HG03045 (cell line): ENCODE measurements around the gene LRRC74B.
"Not testable (repeated sequence)": the region's sequence is repeated elsewhere in the genome, so short reads cannot be mapped to it uniquely, and the experiment has no call there.

Experiments used
- ATAC-seq: cut with Tn5 transposase; IDR thresholded peaks from one replicate; pipeline ENCODE4 v1.9.1; 2021; ENCODE audit warnings: mild to moderate bottlenecking, moderate library complexity; ENCODE audit not compliant: unreplicated experiment

Gene LRRC74B

DNA sequence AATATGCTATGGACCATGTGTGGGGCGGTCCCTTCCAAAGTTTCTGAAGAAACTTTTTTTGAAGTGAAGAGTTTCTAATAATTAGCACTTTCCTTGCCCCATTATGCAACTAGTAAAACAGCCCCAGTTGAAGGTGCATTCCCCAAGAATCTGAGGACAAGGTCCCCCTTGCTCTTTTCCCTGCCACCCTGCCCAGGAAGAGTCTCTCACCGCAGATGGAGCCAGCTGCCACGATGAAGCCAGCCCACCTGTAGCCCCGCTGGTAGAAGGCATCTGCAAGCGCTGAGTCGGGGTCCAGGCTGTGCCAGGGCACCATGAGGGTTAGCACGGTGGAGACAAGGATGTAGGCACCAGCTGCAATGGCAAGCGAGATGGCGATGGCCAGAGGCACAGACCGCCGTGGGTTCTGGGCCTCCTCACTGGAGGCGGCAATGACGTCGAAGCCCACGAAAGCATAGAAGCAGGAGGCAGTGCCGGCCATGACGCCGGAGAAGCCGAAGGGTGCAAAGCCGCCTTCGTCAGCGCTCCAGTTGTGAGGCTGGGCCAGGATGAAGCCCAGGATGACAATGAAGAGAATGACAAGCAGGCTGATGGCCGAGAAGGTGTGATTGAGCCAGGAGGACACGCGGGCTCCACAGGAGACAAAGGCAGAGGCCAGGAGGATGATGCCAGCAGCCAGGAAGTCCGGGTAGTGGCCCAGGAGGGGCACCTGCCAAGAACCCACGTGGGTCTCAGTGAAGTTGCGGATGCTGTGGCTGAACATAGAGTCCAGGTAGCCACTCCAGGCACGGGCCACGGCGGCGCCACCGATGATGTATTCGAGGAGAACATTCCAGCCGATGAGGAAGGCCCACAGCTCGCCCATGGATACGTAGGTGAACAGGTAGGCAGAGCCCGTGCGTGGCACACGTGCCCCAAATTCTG, 14.9 kb upstream of the LRRC74B start:
- no peak for ATAC-seq

DNA sequence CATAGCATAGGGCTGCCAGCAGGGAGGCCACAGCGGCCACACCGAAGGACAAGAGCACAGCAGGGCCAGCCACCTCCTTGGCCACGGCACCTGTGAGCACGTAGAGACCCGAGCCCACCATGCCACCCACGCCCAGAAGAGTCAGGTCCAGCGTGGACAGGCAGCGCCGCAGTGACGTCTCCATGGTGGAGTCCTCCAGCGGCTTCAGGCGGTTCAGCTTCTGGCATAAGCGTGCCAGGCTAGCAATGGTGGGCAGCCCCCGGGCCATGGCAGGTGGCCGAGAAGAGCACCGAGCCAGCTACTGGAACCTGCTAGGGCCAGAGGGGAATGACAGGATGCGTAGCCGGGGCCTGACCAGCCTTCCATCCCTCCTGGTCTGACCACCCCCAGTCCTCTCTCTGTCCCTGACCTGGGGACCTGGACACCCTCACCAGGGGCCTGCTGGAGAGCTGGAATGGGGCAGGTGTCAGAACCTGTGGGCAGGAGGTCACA, 14.2 kb upstream of the LRRC74B start:
- no peak for ATAC-seq

DNA sequence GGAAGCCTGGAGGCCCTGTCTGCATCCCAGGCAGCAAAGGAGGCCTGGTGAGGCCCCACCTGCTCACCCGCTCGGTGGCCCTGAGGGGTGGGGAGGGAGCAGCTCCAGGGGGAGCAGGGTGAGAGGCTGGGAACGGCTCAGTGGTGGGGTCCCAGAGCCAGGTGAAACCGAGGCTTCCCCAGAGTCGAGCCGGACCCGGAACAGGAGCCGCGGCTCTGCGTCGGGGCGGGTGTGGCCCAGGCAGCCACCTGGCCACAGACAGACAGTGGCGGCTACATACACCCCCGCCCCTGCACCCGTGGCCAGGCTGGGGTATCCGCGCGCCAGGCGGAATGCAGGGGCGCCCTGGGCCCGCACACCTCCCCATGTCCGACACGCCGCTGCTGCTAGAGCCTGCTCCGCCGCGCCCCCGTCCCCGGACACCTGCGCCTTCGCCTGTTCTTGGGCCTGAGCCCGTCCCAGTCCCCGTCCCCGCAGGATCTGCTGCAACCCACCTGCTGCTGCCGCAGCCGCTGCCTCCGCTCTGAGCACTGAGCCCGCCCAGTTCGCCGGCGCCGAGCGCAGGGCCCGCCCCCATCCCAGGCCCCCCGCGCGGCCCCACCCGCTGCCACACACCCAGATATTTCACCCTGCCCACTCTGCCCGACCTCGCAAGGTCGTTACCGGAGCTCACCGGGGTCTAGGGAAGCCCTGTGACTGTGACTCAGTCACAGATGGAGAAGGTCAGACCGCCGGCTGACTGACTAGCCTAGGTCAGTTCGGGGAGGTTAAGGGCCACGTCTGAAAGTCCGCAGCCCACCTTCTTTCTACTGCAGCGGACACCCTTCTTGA, 13.5 kb upstream of the LRRC74B start, which contains the start of gene SLC7A4:
SLC7A4 (minus strand) TSS at position 525 of the 831 bp plus-strand sequence. CDS start 749 bp downstream, outside the sequence.
- no peak for ATAC-seq

DNA sequence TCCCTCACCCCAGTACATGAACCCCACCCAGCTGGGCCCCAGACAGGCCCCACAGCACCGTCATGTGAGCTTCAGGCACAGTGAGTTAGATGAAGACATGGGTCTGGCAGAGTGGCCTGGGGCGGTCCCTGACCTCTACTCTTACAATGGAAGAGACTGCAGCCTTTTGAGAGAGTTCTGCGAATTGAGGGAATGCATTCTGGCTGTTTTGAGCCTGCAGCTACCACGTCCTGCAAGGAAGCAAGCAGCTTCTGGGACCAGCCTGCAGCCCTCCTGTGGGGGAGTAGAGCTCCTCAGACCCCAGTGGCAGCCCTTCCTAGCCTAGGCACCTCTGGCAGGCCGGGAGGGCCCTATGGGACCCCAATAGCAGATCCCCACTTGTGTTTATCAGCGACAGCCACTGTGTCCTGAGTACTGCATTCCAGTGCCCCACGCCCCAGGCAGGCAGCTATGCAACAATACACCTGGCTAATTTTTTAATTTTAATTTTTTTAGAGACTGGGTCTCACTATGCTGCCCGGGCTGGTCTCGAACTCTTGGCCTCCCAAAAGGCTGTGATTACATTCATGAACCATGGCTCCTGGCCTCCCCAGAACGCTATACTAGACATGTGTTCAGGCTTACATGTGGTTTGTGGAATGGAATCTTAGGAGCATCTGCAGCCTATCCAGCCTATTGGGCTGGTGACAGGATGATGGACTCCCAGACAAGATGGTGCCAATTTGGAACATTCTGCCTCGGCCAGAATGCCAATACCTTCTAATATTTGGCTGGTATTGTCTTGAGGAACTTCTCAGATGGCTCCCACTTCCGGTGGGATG, 12.7 kb upstream of the LRRC74B start:
- ATAC-seq = no peak

DNA sequence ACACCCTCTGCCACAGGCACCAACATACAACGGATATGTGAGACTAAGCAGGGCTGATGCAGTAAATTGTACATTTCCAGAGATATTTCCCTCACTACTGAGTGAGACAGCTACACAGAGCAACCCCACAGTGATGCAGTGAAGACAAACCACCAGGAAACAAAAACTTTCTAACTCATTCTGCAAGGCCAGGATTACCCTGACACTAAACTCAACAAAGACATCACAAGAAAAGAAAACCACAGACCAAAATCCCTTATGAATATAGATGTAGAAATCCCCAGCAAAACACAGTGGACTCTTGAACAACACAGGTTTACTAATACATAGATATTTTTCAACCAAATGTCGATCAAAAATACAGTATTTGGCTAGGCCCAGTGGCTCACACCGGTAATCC, 11.9 kb upstream of the LRRC74B start:
- no peak for ATAC-seq

DNA sequence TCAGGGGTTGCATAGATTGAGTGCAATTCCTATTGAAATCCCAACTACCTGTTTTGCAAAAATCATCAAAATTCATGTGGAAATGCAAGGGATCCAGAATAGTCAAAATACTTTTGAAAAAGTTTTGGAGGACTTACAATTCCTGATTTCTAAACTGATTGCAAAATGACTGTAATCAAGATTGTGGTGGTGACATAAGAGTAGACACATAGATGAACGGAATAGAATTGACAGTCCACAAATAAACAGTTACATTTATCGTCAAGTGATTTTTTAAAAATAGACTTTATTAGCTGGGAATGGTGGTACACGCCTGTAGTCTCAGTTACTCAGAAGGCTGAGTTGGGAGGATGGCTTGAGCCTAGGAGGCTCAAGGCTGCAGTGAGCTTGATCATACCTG, 10.8 kb upstream of the LRRC74B start:
- ATAC-seq = no peak

DNA sequence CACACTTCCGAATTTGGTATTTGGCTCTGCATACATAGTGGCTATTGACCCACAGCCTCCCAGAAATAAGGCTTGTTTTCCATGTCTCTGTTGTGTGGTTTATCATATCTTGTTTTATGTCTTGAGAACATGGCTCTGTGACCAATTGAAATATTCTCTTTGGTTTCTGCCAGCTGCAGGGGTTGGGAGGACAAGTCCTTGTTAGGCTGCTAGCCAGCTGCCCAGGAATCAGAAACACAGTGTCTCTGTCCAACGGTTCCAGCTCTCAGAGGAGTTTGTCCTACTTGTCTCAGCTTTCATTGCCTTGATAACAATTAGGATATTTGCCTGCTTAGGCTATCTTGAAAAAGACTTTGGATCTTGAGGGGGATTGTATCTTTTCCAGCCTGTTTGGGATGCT, 7.3 kb upstream of the LRRC74B start:
- ATAC-seq = no peak

DNA sequence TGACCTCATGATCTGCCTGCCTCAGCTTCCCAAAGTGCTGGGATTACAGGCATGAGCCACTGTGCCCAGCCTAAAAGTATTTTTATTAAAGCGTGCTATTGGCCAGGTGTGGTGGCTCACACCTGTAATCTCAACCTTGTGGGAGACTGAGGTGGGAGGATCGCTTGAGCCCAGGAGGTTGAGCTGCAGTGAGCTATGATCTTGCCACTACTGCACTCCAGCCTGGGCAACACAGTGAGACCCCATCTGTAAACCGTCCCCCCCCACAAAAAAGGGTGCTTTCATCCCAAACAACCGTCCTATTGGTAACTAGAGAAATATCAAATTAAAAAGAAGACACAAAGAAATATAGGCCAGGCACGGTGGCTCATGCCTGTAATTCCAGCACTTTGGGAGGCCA, 6.6 kb upstream of the LRRC74B start:
- not testable (repeated sequence) for ATAC-seq

DNA sequence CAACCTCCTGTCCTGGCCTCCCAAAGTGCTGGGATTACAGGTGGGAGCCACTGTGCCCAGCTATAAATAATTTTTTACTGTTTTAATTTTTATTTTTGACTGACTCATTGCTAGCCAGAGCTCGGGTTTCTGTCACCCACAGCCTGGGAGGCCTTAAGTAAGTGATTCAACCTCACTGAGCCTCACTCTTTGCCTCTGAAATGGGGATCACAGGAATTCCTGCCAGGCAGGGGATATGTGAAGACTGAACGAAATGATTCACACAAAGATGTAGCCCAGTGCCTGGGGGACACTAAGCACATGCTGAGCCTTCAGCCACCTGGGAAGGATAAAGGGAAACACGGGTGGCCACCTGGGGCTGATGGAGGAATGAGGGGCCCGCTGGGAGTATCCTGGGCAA, 3.8 kb upstream of the LRRC74B start:
- no peak for ATAC-seq

DNA sequence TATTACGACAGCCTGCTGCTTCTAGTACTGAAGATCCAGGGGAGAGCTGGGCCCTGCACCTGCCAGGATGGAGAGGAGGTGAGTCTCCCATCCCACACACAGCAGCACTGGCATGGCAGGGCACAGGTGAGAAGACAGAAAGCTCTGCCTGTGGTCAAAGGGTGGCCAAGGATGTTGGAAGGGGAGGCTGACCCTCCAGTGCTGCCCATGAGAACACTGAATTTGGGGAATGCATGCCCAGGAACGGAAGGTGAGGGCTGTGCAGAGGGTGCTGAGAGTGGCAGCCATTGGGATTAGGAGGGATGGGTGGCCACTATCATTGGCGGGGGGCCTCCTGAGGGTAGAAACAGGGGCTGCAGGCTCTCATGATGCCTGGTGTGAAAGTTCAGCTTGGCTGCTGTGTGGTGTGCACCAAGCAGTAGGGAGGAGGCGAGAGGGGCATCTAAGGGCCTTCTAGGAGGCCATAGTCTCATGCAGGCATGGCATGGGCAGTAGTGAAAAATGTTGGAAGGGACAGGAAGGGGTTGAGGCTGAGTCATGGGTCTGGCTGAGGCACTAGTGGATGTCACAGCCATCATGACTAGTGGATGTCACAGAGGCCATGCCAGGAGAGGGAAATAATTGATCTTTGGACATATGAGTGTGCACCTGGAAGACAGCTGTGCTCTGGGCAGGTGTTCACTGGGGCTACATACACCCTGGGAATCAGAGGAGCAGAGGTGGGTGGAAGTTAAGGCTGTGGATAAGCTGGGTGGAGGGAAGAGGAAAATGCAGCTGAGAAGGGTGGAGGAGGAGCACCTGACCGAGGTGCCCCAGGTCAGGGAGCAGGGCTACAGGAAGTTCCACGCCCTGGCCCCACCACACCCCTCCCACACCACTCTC, 2.5 kb upstream of the LRRC74B start:
- ATAC-seq = no peak

DNA sequence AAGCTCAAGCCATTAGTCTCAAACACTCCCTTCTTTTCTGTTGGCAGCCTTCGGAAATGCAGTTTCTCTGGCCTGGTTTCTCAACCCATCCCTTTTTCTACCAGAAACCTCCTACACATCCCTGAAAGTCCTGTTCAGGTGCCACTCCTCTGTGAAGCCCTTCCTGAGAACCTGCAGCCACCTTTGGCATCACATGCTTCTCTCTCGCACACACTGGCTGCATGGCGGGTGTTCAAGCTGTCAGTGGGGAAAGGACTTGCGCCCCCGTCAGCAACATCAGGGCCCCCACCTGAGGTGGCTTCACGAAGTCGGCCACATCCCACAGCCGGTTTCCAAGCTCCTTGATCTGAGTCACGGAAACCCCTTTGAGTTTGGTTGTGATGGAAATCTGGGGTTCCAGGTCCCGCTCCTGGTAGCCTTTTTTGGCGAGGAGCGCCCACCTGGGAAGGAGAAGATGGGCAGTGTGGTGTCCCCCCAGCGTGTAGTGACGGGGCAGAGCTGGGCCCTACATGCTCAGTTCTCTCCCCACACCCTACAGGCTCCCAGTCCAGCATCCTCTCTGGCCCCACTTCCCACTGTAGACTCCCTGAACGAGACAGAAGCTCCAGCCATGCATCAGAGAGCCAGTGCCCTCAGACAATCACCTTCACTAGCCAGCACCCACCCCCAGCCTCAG, 1.7 kb upstream of the LRRC74B start:
- no peak for ATAC-seq

DNA sequence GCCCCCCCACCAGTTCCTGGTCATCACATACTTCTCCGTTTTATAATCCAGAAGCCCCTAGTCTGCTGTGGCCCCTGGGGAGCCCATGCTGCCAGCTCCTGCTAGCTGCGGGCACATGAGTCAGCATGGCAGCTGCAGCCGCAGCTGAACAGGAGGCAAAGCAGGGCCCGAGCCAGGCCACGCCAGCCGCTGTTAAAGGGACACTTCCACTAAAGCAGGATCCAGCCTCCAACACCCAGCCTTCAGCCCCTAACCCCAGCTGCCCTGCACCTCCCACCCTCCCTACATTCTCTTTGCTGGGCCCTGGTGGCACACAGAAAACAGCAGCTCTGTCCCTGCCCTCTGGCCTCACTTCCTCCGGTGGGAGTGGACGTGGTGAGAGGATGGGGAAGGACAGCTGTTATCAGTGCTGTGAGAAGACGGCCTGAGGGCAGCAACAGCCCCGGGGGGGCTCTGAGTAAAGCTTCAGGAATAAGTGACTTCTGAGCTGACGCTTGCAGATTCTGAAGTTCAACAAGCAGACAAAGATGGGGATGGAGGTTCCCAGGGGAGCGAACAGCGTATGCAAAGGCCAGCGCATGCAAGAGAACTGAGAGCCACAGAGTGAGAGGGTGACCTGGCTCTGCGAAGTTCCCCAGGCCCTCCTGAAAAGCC, 688 bp upstream of the LRRC74B start:
- ATAC-seq = no peak

DNA sequence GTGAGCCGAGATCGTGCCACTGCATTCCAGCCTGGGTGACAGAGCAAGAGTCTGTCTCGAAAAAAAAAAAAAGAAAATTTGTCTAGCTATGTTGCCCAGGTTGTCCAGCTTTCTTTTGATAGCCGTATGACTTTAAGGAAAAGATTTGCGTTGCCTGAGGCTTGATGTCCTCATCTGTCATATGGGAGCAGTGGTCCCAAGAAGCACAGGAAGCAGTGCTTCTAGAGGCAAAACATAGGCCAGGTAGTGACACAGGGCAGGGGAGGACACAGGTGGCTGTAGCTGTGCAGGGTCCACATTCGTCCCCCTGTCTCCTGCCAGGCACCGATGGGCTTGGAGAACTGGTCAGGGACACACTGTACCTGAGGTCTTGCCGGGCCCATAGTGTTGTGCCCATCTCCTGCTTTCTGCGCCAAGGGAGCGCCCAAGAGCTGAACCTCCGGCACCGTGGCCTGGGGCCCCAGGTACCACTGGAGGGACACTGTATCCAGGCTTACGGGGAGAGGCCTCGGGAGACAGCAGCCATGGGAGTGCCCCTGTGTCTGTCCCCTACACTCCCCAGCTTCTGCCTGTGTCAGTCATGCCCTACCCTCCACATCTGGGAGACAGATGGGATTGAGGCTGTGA, 1.4 kb downstream of the LRRC74B start:
- no peak for ATAC-seq

DNA sequence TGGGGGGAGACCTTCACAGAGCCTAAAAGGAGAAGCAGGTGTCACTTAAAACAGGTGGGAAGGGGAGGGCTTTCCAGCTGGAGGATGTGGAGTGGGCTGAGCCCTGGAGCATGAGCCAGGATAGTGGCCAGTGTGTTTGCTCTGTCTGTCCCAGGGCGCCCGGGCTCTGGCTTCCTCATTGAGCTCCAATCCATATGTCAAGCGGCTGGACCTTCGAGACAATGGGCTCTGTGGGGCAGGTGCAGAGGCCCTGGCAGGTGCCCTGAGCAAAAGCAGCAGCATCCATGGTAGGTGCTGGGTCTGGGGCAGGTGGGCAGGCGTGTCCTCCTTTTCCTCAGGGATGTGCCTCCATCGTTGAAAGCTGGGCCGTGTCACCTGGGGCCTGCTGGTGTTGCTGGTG, 2.0 kb downstream of the LRRC74B start:
- ATAC-seq = no peak

DNA sequence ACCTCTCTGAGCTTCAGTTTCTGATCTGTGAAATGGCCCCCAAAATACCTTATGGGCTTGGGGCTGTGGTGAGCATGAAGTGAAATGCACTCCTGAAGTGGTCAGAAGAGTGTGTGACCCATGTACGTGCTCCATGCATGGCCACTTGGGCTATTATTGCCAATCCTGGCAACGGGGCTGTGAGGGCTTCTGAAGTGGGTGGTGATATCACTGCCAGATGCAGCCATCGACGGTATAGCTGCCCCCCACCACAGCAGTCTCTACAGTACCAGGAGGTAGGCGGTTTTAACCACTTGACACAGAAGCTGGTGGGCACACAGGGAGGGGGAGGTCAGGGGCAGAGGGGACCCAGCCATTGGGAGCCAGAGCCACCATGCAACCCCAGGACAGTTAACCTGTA, 2.7 kb downstream of the LRRC74B start:
- not testable (repeated sequence) for ATAC-seq

DNA sequence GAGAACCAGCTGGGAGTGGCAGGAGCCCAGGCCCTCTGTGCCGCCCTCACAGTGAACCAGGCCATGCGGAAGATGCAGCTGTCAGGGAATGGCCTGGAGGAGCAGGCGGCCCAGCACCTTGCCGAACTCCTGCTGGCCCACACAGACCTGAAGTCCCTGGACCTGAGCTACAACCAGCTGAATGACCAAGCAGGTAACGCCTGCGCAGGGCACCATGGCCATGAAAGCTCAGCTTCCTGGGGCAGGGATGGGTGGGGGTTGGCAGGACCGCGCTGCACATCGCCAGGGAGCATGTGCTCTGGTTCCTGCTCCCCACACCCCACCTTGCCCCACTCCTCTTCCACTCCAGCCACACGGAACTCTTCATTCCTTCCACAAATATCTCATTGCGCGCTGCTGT, 3.2 kb downstream of the LRRC74B start:
- not testable (repeated sequence) for ATAC-seq

DNA sequence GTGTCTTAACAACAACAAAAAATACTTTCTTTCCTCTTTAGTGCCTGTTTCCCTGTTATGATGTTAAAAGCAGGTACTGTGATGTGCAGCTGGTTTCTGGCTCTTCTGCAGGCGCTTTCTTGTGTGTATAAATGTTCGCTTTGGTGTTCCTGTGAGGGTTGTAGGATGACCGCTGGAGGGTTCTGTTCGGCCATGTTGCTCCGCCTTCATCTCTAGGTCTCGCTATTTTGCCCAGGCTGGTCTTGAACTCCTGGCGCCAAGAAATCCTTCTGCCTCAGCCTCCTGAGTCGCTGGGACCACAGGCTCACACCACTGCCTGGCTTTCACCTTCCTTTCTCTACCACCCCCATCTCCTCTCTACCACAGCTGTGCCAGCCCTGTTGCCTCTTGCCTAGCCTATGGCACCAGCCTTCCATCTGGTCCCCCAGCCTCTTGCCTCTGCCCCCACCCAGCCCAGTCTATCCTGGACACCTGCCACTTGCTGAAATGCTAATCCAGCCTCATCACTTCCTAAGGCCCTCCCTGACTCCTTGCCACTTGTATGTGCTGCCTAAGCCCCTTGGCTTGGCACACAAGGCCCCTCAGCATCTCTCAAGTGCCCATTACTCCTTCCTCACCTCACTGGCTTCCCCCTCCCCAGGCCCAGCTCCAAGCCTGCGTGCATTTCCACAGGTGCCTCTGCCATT, 5.5 kb downstream of the LRRC74B start:
- no peak for ATAC-seq
